NCI-H774 (cell line): ENCODE measurements around the gene IRX1.

Experiments
- DNase-seq: peaks from one replicate; lab custom pipeline; 2025; lab: John Stamatoyannopoulos, UW

Gene IRX1

DNA sequence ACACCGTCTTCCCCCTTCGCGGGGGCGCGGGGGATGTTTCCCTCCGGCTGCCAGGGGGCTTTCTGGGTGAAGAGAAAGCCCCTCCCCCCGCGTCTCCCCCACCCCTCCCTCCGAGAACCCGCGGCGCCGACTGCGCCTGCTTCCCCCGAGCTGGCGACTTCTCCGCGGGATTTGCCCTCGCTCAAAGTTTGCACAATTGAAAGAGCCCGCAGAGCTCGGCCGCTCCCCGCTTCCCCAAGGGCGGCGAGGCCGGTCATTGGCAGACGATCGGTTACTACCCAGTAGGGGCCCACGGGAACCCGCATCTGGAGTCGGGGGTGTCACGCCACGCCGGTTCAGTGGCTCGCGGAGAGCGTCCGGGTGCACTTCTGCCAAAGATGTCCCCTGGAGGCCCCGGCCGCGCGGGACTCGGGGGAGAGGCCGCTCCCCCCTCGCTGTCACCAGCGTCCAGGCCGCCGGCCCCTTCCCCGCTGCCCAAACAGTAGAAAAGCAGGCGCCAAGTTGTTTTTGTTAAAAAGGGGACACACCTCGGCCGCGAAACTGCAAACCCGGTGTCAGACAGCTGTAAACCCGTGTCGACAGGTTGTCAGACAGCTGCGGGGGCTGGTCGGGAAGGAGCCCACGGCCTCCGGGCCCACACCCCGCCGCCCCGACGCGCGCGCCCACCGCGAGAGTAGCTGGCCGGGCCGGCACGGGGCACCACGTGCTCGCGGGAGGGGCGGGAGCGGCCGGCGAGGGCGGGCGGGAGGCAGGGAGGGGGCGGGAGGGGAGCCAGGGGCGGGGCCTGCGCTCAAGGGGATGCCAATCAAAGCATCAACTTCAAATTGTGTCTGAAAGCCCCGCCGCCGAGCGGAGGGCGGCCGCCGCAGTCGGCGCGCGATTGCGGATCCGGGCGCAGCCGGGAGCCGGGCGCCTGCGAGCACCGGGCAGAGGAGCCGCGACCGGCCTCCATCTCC lies at the start of gene IRX1:
Gene IRX1 (plus strand): TSS at position 827 of the 956 bp plus-strand sequence. CDS start 274 bp downstream, outside the sequence.
- no peak for DNase-seq

DNA sequence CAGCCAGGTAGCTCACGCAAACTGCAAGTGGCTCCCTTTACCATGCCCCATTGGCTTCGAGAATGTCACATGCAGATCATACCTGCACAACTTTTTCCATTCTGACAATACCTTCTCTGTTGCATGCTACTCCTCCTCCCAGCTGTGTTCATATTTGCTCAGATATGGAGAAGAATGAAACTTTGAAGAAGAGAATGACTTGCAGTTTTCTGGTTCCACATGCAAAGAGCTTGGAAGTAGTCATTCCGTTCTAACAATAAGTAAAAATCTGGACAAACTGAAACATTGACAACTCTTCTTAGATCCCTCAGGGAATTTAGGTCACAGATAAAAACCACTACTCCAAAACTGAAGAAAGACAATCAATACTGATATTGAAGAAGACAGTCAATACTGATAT lies 49.6 kb upstream of the IRX1 start:
- no peak for DNase-seq

DNA sequence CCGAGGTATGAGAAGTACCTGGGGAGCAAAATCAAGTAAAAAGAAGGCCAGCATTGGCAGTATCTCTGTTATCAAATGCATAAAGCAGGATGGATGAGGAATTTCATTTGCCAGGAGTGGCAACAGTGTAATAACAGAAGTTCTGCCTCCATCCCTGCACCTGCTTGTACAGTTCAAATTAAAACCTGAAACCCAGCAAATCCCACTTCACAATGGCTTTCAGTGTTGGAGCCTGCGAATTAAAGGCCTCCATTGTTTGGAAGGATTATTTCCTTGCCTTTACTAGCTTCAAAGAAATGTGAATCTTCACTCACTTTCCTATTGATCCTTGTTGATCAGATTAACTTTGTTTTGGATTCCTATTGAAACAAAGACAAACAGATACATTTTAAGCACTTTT lies 31.5 kb upstream of the IRX1 start:
- no peak for DNase-seq

DNA sequence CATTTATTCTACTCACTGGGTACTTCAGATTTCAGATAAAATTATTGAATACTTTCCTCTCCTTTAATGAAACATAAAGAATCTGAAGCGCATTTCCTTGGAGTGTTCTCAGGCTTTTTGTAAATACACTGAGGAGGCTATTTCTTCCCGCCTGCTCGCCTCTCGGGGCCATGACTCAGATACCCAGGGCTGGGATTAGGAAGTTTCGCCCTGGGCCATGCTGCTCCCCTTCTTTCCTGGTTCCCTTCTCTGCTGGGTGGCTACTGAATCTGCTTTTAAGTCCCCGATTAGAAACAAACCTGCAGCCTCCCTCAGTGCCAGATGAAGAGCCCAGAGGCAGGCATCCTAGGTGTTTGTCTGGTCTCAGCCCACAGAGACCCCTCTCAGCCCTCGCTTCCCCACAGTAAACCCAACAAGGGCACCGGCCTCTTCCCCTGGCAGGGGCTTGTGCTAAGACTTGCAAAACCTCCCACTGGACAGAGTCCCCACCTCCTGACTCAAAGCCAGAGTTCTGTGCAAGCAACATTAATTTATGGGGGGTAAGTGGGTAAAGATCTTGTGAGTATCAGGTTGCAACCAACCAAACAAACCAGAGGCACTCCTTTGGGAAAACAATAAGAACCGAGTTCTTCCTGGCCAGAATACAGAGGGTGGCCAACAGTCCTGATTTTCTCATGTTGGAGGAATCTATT lies 30.7 kb upstream of the IRX1 start:
- DNase-seq, result no peak

DNA sequence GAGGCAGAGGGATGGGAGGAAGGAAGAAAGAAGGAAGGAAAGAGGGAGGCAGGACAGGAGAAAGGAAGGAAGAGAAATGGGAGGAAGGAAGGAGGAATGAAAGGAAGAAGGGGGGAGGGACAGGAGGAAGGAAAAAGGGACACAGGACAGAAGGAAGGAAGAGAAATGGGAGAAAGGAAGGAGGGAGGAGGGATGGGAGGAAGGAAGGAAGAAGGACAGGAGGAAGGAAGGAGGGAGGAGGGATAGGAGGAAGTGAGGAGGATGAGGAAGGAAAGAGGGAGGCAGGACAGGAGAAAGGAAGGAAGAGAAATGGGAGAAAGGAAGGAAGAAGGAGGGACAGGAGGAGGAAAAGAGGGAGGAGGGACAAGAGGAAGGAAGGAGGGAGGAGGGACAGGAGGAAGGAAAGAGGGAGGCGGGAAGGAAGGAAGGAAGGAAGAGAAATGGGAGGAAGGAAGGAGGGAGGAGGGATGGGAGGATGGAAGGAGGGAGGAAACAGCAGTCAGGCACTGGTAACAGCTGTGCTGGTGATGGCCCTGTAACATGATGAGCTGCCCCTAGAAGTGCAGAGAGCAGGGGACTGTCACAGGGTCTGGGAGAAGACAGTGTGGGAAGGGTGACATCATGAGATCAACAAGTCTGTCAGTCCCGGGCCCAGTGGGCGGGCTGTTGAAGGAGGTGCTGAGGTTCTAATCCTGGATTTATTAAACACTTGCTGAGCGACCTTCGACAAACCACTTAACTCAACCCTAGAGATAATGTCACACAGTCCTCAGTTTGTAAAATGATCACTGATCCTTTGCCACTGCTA lies 10.7 kb upstream of the IRX1 start:
- DNase-seq, result no peak

DNA sequence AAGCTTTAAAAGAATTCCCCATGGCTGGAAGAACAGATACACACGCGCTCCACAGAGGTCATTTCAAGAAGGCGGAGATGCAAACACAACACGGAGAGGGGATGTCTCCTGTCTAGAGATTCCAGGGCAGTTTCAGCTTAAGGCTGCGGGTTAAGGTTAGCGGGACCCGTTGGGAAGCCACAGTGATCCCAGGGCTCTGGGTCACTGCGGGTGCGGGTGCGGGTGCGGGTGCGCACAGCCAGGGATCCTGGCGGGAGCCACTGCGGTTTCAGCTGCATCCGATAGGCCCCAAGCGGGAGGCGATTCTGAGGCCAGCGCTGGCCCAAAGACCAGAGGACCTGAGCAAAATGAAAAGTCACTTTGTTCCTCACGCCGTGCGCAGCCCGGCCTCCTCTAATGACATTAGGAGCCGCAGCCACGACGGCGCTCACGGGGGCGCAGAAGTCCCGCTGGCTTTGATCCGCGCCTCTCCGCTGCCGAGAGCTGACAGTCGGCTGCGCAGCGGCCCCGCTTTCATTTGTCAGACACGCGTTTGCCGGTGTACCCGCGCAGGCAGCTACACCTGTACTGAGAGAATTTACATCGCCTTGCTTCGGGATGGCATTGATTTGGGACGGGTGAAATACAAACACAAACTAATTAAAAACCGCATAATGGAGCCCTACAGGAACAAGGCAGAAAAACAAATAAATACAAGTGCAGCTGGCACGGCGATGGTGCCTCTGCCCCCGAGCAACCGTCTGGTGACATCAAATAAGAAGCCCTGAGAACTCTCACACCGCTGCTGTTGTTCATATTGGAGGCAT lies 5.3 kb upstream of the IRX1 start:
- DNase-seq, result peak; percentile 23

DNA sequence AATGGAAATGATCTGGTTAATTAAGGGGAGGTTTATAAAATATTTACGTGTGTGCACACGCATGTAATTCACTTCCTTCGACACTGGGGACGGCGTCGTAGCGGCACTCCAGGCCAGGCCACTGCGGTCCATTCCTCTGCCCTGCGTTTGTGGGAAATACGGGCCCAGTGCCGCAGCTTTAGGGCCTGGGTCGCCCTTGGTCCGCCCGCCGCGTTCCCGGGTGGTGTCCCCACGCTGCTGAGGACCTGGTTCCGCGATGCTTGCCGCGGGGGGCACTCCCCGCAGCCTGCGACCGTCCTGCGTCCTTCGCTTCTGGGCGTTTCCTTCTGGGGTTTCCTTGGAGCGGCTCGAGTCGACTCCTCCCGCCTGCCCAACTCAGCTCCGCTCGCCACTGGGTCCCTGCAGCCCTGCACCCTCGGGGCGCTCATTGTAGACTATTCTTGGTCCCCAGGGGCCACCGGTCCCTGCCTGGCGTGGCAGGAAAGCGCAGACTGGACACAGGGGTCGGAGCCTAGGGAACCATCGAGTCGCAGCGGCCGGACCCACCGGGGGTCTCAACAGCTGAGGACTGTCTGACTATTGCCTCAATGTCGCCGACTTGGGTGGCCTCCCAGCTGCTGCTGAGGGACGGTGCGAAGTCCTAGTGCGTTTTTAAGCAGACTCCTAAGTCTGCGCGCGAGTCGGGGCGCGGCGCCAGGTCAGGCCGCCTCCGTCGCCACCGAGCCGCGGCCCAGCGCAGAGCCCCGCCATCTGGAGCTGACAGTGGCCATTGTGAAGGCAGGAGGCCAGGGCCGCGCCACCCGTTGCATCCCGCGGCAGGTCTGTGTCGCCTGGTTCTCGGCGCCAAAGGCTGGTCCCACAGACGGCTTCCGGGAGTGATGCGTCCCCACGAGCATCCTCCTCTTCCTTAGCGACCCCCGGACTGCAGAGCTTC lies 4.4 kb upstream of the IRX1 start:
- DNase-seq, result no peak

DNA sequence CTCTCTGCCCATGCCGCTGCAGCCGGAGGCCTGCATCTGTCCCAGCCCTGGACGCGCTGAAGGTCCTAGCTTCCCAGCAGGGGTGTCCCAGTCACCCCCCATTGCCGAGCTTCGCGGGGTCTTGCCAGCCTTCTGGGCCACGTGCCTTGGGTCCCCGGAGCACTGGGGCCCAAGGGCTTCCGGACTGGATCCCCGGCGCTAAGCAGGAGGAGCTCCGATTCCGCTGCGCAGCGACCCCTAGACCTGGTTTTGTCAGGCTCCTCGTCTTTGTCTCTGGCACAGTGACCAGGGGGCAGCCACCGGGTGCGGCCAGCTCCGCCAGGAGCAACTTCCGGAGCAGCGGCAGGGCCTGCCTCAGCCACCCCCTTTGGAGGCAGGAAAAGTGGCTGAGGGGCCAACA lies 3.3 kb upstream of the IRX1 start:
- no peak for DNase-seq

DNA sequence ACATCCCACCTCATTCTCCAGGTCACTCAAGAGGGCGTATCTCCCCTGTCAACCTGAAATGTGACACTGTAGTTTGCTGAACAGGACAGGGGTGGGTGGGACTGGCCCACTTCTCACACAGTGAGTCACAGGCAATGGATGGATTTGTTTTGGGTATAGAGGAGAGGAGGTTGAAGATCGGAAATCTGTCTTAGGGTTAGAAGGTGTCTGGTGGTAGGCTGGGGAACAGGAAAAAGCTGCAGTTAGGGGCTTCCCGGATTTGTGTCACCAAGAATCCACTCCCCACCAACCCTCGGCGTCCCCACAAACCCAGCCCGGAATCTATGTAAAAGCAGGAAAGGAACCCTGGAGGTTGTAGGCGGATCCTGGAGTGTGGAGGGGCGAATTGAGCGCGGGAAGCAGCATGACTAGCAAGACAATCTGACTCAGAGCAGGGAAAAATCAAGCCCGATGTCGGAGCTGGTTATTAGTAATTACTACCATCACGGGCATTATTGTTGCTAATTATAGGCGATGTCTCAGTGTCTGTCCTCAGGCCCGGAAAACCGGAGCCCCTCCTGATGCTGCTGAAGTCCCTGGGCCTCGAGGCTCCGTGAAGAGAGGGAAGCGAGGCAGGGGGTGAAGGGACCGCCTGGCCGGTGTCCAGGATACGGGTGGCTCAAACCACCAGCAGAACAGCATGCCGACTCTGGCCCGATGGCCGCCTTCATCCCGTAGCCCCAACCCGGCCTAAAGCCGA lies 1.7 kb upstream of the IRX1 start:
- DNase-seq, result no peak

DNA sequence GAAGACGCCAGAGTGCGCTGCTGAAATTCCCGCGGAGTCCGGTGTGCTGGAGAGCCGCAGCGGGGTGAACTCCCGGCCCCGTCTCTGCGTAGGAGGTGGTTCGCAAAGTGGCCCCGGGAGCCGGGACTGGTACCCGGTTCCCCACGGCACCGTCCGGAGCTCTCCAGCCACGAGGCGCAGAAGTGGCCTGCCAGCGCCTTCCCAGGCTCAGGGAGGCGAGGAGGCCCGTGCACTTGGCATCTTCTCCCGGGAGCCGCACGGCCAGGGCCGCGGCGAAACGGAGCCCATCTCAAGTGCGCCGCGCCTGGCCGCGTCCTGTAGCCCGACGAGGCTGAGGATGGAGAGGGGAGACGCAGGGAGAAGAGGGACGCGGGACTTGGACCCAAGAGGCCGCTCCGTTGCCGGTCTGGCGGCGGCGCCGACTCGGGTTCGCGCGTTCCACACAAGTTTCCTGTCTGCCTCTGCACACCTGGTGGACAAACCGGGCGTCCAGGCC lies 1.1 kb upstream of the IRX1 start:
- DNase-seq, result no peak

DNA sequence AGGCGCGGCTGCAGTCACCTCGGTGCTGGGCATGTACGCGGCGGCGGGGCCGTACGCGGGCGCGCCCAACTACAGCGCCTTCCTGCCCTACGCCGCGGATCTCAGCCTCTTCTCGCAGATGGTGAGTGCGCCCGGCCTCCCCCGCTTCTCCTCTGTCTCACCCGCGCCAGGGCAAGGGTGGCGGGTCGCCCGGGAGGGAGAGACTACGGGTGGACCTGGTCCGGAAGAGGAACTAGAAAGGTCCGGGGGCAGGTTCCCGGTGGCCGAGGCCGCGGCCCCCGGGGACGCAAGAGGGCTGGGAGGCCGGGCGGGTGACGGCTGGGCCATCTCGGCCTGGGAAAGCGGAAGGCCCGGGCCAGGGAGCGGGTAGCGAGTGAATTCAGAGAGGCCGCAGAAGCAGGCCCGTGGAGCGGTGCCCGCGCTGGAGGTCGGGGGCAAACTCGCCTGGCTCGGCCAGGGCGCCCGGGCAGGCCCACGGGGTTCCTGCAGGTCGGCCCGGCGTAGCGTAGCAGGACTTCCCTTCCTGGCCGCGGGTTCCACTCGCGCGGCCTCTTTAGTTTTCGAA lies 711 bp downstream of the IRX1 start:
- no peak for DNase-seq

DNA sequence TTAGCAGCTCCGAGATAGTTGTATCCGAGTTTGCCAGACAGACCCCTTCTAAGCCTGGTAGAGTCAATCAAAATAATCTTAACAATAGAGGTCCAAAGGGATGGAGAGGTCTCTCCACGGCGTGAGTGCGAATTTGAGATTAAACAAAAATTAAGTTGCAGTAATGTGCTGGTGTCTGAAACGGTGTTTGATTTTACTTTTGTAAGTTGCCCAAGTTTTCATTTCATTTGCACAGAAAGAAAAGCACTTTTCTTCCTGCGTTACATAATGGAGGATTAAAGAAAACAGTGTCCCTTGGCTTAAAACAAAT lies 1.2 kb downstream of the IRX1 start:
- DNase-seq, result no peak

DNA sequence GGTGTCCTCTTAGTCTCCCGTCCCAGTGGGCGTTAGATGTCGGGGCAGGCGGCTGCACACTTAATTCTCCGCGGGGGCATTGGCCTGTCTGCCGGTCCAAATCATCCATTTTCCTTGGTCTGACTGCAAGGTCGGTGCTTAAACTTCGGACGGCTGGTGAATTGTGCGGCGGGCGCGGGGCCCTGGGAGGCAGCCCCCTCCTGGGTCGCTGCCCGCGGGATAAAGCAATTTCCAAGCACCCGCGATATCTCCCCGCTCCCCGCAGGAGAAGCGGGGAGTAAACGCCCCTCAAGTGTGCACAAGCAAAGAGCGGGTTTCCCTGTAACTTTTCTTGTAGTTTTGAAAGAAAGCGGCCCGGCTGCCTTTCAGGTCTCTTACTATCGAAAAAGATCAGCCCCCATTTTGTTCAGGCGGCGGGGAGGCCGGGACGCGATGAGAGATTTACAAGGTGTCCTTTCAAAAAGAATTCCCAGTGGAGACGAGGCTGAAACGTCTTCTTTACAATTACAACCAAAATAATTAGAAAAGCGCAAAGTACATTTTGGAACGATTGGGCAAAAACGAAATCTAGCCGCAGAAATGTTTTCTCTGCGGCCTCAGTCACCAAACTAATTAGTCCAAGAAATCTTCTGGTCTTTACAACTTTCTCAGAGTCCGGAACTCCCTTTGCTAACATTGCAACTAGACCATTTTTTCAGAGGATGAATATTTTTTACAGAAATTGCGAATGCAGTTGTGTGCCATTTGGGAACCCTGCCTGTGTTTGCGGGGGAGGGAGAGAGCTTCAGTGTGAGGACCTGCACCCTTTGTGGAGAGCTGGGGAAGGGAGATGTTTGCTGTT lies 1.8 kb downstream of the IRX1 start:
- DNase-seq, result no peak

DNA sequence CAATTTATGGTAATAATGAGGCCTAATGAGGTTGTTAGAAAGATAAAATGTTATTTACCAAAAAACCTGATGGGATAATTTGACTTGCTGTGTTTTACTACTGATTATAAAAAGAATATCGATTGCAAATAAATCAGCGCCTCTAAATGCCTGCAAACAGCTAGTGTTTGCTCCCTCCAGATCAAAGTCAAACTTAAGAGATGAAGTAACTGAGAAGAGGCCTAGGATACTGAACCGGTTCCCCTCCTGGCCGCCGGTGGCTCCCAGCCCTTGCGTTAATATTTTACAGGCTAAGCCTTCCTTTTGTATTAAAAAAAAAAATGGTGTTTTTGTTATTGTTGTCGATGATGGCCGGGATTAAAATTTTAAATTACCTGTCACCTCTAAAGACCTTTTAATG lies 2.6 kb downstream of the IRX1 start:
- DNase-seq, result no peak

DNA sequence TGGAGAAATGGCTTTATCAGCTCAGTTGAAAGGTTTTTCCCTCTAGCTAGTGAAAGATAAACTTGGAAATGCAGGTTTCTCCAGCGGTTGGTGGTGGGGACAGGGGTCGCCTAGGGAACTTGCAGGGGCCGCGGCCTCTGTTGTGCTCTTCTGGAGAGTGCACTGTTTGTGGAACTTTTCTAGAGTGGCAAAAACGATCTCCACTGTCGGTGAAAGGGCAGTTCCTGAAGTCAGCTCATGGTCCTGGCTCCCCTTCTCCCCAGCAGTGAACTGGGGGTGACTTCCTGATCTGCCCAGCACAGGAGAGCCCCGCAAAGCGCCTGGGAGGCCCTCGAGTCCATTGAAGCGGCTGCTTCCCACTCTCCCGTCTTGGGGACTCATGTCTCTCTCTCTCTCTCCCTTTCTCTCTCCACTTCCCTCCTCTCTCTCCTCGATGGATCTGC lies 3.2 kb downstream of the IRX1 start:
- DNase-seq, result no peak

DNA sequence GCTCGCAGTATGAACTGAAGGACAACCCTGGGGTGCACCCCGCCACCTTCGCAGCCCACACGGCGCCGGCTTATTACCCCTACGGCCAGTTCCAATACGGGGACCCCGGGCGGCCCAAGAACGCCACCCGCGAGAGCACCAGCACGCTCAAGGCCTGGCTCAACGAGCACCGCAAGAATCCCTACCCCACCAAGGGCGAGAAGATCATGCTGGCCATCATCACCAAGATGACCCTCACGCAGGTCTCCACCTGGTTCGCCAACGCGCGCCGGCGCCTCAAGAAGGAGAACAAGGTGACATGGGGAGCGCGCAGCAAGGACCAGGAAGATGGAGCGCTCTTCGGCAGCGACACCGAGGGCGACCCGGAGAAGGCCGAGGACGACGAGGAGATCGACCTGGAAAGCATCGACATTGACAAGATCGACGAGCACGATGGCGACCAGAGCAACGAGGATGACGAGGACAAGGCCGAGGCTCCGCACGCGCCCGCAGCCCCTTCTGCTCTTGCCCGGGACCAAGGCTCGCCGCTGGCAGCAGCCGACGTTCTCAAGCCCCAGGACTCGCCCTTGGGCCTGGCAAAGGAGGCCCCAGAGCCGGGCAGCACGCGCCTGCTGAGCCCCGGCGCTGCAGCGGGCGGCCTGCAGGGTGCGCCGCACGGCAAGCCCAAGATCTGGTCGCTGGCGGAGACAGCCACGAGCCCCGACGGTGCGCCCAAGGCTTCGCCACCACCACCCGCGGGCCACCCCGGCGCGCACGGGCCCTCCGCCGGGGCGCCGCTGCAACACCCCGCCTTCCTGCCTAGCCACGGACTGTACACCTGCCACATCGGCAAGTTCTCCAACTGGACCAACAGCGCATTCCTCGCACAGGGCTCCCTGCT lies 3.8 kb downstream of the IRX1 start:
- DNase-seq, result no peak
